ENCODE results near the gene HPD. TPM values are rescaled to one million over a fixed set of nuclear protein-coding genes. Genes with fewer than 3 reads are reported as not detected.
"Not testable (repeated sequence)": the region's sequence is repeated elsewhere in the genome, so short reads cannot be mapped to it uniquely, and the experiment has no call there.

HPD gene
- total RNA-seq, 1 experiment from 2014 or later: not detected

DNA sequence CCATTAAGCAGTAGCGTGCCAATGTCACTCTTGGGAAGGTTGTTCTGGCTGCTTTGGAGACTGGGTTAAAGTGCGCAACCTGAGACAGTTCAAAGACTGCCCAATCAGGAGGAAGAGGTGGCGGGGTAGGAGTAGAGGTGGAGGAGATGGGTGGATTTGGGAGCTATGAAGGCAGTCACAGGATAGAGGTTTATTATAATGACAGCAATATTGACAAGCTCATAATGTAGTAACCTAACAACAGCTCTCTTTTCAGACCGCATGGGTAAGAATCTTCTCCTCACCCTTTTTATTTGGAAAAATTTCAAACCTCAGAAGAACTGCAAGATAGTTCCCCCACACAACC, 24.6 kb upstream of the HPD start:
- Histone ChIP-seq H3K27me3 (replicated peaks; ENCODE audit: insufficient read depth, low read depth, low read length, poor library complexity) (no peaks in the 10 kb centered on the region), H3K4me3 (ENCODE audit: low read depth, low read length, poor library complexity, severe bottlenecking) (no peak overlapping the region), H3K4me1 (ENCODE audit: insufficient read depth, low read length, poor library complexity, severe bottlenecking) (peaks cover 7% of the 10 kb centered on the region), H3K27ac (ENCODE audit: low read depth, low read length, poor library complexity, severe bottlenecking) (no peak overlapping the region), H3K36me3 (ENCODE audit: insufficient read depth, low read length, poor library complexity, severe bottlenecking) (no peaks in the 10 kb centered on the region), H3K9me3 (ENCODE audit: low read depth, low read length, poor library complexity, severe bottlenecking) (no peaks in the 10 kb centered on the region)
- TF ChIP-seq CTCF (conservative IDR thresholded peaks at IDR 0.05; ENCODE audit: low read depth, low read length) (no peak), EZH2 (IDR thresholded peaks at IDR 0.05; ENCODE audit: borderline replicate concordance, low read depth, low read length, poor library complexity, severe bottlenecking) (no peak)
- no peak for DNase-seq (ENCODE audit: low spot score)
- ChIA-PET POLR2A (ENCODE audit: low non-redundant PET) (interaction anchor here (0.7 kb wide), 1 partner anchor 88 kb away, joined by 15 read pairs; no protein-coding TSS in a partner anchor), CTCF (interaction anchor here (0.7 to 0.8 kb wide), 2 partner anchors 44 to 71 kb away, joined by 3 to 4 read pairs; no protein-coding TSS in a partner anchor)
- no TSS peak for BruUV-seq (replicated peaks)
- intact Hi-C loops (cut with micrococcal nuclease; ENCODE audit: unreplicated experiment): no loop called here

- CTCF ChIA-PET; POLR2A ChIA-PET (ENCODE audit: low non-redundant PET); H3K36me3 ChIP-seq (ENCODE audit: insufficient read depth, low read length, poor library complexity, severe bottlenecking); intact Hi-C loops (cut with micrococcal nuclease; ENCODE audit: unreplicated experiment); H3K4me3 ChIP-seq (ENCODE audit: low read depth, low read length, poor library complexity, severe bottlenecking); H3K27me3 ChIP-seq (replicated peaks; ENCODE audit: insufficient read depth, low read depth, low read length, poor library complexity); H3K9me3 ChIP-seq (ENCODE audit: low read depth, low read length, poor library complexity, severe bottlenecking); DNase-seq (ENCODE audit: low spot score); BruUV-seq (replicated peaks); H3K27ac ChIP-seq (ENCODE audit: low read depth, low read length, poor library complexity, severe bottlenecking); H3K4me1 ChIP-seq (ENCODE audit: insufficient read depth, low read length, poor library complexity, severe bottlenecking): not testable (repeated sequence)
Measured at GRCh38 chr12:121876080-121876447, 17.4 kb upstream of the HPD start.

DNA sequence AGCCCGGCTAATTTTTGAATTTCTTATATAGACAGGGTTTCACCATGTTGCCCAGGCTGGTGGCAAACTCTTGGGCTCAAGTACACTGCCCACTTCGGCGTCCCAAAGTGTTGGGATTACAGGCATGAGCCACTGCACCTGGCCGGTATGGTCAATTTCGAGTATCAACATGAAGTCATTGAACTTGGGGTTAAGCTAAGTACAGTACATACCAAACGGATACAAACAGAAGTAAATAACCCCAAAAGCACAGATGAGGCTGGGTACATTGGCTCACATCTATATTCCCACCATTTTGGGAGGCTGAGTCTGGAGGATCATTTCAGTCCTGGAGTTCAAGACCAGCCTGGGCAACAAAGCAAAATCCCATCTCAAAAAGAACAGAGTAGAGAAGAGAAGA, 16.9 kb upstream of the HPD start:
- ChIA-PET POLR2A (ENCODE audit: low non-redundant PET) (no interaction called here), CTCF (no interaction called here)
- no peaks in the 10 kb centered on the region for H3K36me3 ChIP-seq (ENCODE audit: insufficient read depth, low read length, poor library complexity, severe bottlenecking)
- no peak overlapping the region for H3K4me3 ChIP-seq (ENCODE audit: low read depth, low read length, poor library complexity, severe bottlenecking)
- DNase-seq (ENCODE audit: low spot score): no peak
- no peak overlapping the region for H3K27ac ChIP-seq (ENCODE audit: low read depth, low read length, poor library complexity, severe bottlenecking)
- BruUV-seq (replicated peaks): no TSS peak
- intact Hi-C loops (cut with micrococcal nuclease; ENCODE audit: unreplicated experiment): no loop called here
- H3K9me3 ChIP-seq (ENCODE audit: low read depth, low read length, poor library complexity, severe bottlenecking): no peaks in the 10 kb centered on the region
- TF ChIP-seq EZH2 (IDR thresholded peaks at IDR 0.05; ENCODE audit: borderline replicate concordance, low read depth, low read length, poor library complexity, severe bottlenecking) (no peak), CTCF (conservative IDR thresholded peaks at IDR 0.05; ENCODE audit: low read depth, low read length) (no peak)
- no peaks in the 10 kb centered on the region for H3K4me1 ChIP-seq (ENCODE audit: insufficient read depth, low read length, poor library complexity, severe bottlenecking)
- H3K27me3 ChIP-seq (replicated peaks; ENCODE audit: insufficient read depth, low read depth, low read length, poor library complexity): no peaks in the 10 kb centered on the region

- intact Hi-C loops (cut with micrococcal nuclease; ENCODE audit: unreplicated experiment): no loop called here
- ChIA-PET POLR2A (ENCODE audit: low non-redundant PET) (no interaction called here), CTCF (no interaction called here)
- Histone ChIP-seq H3K36me3 (ENCODE audit: insufficient read depth, low read length, poor library complexity, severe bottlenecking) (no peaks in the 10 kb centered on the region), H3K4me3 (ENCODE audit: low read depth, low read length, poor library complexity, severe bottlenecking) (no peak overlapping the region), H3K9me3 (ENCODE audit: low read depth, low read length, poor library complexity, severe bottlenecking) (no peaks in the 10 kb centered on the region), H3K4me1 (ENCODE audit: insufficient read depth, low read length, poor library complexity, severe bottlenecking) (no peaks in the 10 kb centered on the region), H3K27me3 (replicated peaks; ENCODE audit: insufficient read depth, low read depth, low read length, poor library complexity) (no peaks in the 10 kb centered on the region), H3K27ac (ENCODE audit: low read depth, low read length, poor library complexity, severe bottlenecking) (no peak overlapping the region)
- no TSS peak for BruUV-seq (replicated peaks)
- DNase-seq (ENCODE audit: low spot score): no peak
- TF ChIP-seq EZH2 (IDR thresholded peaks at IDR 0.05; ENCODE audit: borderline replicate concordance, low read depth, low read length, poor library complexity, severe bottlenecking): no peak
- TF ChIP-seq CTCF (conservative IDR thresholded peaks at IDR 0.05; ENCODE audit: low read depth, low read length): no peak
Measured at GRCh38 chr12:121874071-121874470, 15.4 kb upstream of the HPD start.
